Endothelial cell of umbilical vein (primary cell): ENCODE data around the gene SLC12A8. TPM values are rescaled to one million over a fixed set of nuclear protein-coding genes. Genes with fewer than 3 reads are reported as not detected.

Source experiments
- BruUV-seq: library from RNA; stranded (reverse); fragments of 400-500 nt; replicated peaks from 2 replicates; lab custom pipeline; 2021; lab: Mats Ljungman, UMichigan
- CTCF ChIA-PET: fragments of 300-600, 350-600 bp; sonication (Branson Sonifier 250); formaldehyde crosslinking; loops from one replicate; lab custom pipeline; 2021; ENCODE audit warnings: antibody characterized with exemption, inconsistent platforms; lab: Charles Lee
- POLR2A ChIA-PET: fragments of 300-600, 350-600 bp; sonication (Branson Sonifier 250); formaldehyde crosslinking; loops from one replicate; lab custom pipeline; 2021; ENCODE audit warnings: antibody characterized with exemption, inconsistent platforms; lab: Charles Lee
- DNase-seq: peaks from one replicate; pipeline ENCODE4 v3.0.0-alpha.2; 2011; ENCODE audit warnings: low read depth, low spot score
- FAIRE-seq: peaks from 2 replicates; lab custom pipeline; 2011; peaks lifted over from hg19 to GRCh38; lab: Jason Lieb, UNC
- H2AFZ ChIP-seq: 2 replicates; pipeline ENCODE4 v1.6.0; 2012; ENCODE audit warnings: low read depth, low read length, control low read depth, inconsistent platforms
- H3K27ac ChIP-seq: 2 replicates; pipeline ENCODE4 v1.5.1; 2011; ENCODE audit warnings: low read depth, mild to moderate bottlenecking, control low read depth, low read length, moderate library complexity; ENCODE audit not compliant: insufficient read depth
- H3K27me3 ChIP-seq, 2 experiments: 2 replicates each; pipeline versions ENCODE4 v1.6.0 to v1.6.1; 2011; ENCODE audit warnings: low read length in 2 of 2, mixed read lengths in 1 of 2; ENCODE audit not compliant: control insufficient read depth in 2 of 2, insufficient read depth in 2 of 2
- H3K36me3 ChIP-seq, 2 experiments: 2 replicates in 1 of 2; 3 replicates in 1 of 2; pipeline ENCODE4 v1.5.1; 2011; ENCODE audit warnings: low read length in 2 of 2, mild to moderate bottlenecking in 1 of 2, moderate library complexity in 1 of 2; ENCODE audit not compliant: control insufficient read depth in 2 of 2, insufficient read depth in 2 of 2; ENCODE audit errors: extremely low read depth in 1 of 2
- H3K4me1 ChIP-seq: 3 replicates; pipeline ENCODE4 v1.5.1; 2011; ENCODE audit warnings: mild to moderate bottlenecking, low read length; ENCODE audit not compliant: control insufficient read depth, insufficient read depth; ENCODE audit errors: extremely low read depth
- H3K4me2 ChIP-seq: 2 replicates; pipeline ENCODE4 v1.6.1; 2011; ENCODE audit warnings: low read length, control low read depth, mixed read lengths; ENCODE audit not compliant: insufficient read depth
- H3K4me3 ChIP-seq, 3 experiments: fragments of 200-600 bp in 1 of 3; sonication (generic), shearing (Covaris generic) in 1 of 3; replicated peaks in 1 of 3; 2 replicates each; pipeline ENCODE4 v1.5.1; 2011 to 2016; ENCODE audit warnings: control low read depth in 3 of 3, low read length in 3 of 3, mild to moderate bottlenecking in 2 of 3, inconsistent platforms in 1 of 3, low read depth in 1 of 3, moderate library complexity in 1 of 3; ENCODE audit not compliant: insufficient read depth in 1 of 3
- H3K79me2 ChIP-seq: 2 replicates; pipeline ENCODE4 v1.6.0; 2012; ENCODE audit warnings: low read length, inconsistent platforms; ENCODE audit not compliant: control insufficient read depth, insufficient read depth
- H3K9ac ChIP-seq: replicated peaks from 2 replicates; pipeline ENCODE3; 2011; ENCODE audit warnings: low read length, control low read depth; ENCODE audit not compliant: insufficient read depth; ENCODE audit errors: extremely low read depth
- H3K9me1 ChIP-seq: replicated peaks from 3 replicates; pipeline ENCODE4 v1.6.0; 2011; ENCODE audit warnings: mild to moderate bottlenecking, low read length; ENCODE audit not compliant: control insufficient read depth, insufficient read depth; ENCODE audit errors: extremely low read depth
- H3K9me3 ChIP-seq: replicated peaks from 2 replicates; pipeline ENCODE4 v1.5.1; 2012; ENCODE audit warnings: low read length, inconsistent platforms; ENCODE audit not compliant: control insufficient read depth, insufficient read depth
- H4K20me1 ChIP-seq: replicated peaks from 2 replicates; pipeline ENCODE3; 2011; ENCODE audit warnings: mild to moderate bottlenecking, low read length; ENCODE audit not compliant: control insufficient read depth, insufficient read depth; ENCODE audit errors: extremely low read depth
- CTCF ChIP-seq, 2 donors: IDR thresholded peaks; 1 replicate in 1 of 2; 2 replicates in 1 of 2; pipeline ENCODE4 v1.5.1; 2011; ENCODE audit warnings: low read length in 2 of 2, mild to moderate bottlenecking in 2 of 2, moderate library complexity in 2 of 2, control low read depth in 1 of 2, inconsistent platforms in 1 of 2, low read depth in 1 of 2; ENCODE audit not compliant: insufficient read depth in 1 of 2; ENCODE audit errors: extremely low read depth in 1 of 2
- EZH2 ChIP-seq: IDR thresholded peaks from 2 replicates; pipeline ENCODE4 v1.6.1; 2012; ENCODE audit warnings: borderline replicate concordance, low read depth, mild to moderate bottlenecking, moderate library complexity, low read length, inconsistent platforms; ENCODE audit not compliant: severe bottlenecking
- FOS ChIP-seq: IDR thresholded peaks from 2 replicates; pipeline ENCODE4 v1.6.1; 2011; ENCODE audit warnings: mild to moderate bottlenecking, low read length, moderate library complexity, borderline replicate concordance; ENCODE audit not compliant: insufficient read depth
- GATA2 ChIP-seq: IDR thresholded peaks from 2 replicates; pipeline ENCODE4 v1.7.0; 2011; ENCODE audit warnings: low read depth, mild to moderate bottlenecking, moderate library complexity, mixed read lengths, low read length; ENCODE audit not compliant: insufficient read length, insufficient read depth
- JUN ChIP-seq: IDR thresholded peaks from 2 replicates; pipeline ENCODE4 v1.6.1; 2011; ENCODE audit warnings: borderline replicate concordance, low read depth; ENCODE audit not compliant: insufficient read length, insufficient read depth
- MAX ChIP-seq: IDR thresholded peaks from 2 replicates; pipeline ENCODE4 v1.6.1; 2011; ENCODE audit not compliant: insufficient read depth, insufficient read length
- MYC ChIP-seq: IDR thresholded peaks from one replicate; pipeline ENCODE4 v1.6.1; 2011; ENCODE audit warnings: mild to moderate bottlenecking, low read depth, low read length
- POLR2A ChIP-seq: IDR thresholded peaks from 2 replicates; pipeline ENCODE4 v1.6.1; 2012; ENCODE audit warnings: low read depth, mild to moderate bottlenecking, control low read depth, low read length
- POLR2AphosphoS5 ChIP-seq: IDR thresholded peaks from 2 replicates; pipeline ENCODE4 v1.6.1; 2012; ENCODE audit warnings: low read depth, mild to moderate bottlenecking, control low read depth, low read length, moderate library complexity; ENCODE audit not compliant: insufficient read depth
- dilution Hi-C: fragments of 300-500 bp; cut with MboI; formaldehyde crosslinking; loops from one replicate; pipeline ENCODE4 v1.15.0; 2019; ENCODE audit warnings: low sequenced_read_pairs; ENCODE audit not compliant: extremely low pct_ligation_motif_present
- intact Hi-C: fragments of 100-400 bp; cut with micrococcal nuclease; formaldehyde crosslinking; loops from one replicate; pipeline ENCODE4 v1.10.0; 2022
- polyA plus RNA-seq, 4 experiments: library from polyadenylated mRNA; depleted of rRNA in 3 of 4; stranded (reverse) in 3 of 4; unstranded in 1 of 4; fragments of >200 nt; gene quantifications; 2 replicates each; pipeline versions ENCODE4 v1.2.1 to v1.2.3, GENCODE V29; 2011 to 2012; ENCODE audit warnings: missing spikeins in 1 of 4
- total RNA-seq: library from RNA; stranded (reverse); gene quantifications from 2 replicates; pipeline ENCODE4 v1.2.3, GENCODE V29; 2021

SLC12A8 gene
- total and polyA plus RNA-seq, 2 donors (not counting 3 experiments of a cell fraction or from before 2014, with no cell fraction given): 0.86 to 0.90 TPM

- intact Hi-C loops (no loop called here), dilution Hi-C loops (no loop called here)
- no peaks in the 10 kb centered on the region for H3K9me1 ChIP-seq
- ChIA-PET POLR2A (no interaction called here), CTCF (interaction anchor here (1.1 kb wide), 1 partner anchor 15 kb away, joined by 3 read pairs; no protein-coding TSS in a partner anchor)
- no peak overlapping the region for H3K4me3 ChIP-seq
- no peak overlapping the region for H2AFZ ChIP-seq
- no peaks in the 10 kb centered on the region for H4K20me1 ChIP-seq
- no peaks in the 10 kb centered on the region for H3K27me3 ChIP-seq
- no peak overlapping the region for H3K9ac ChIP-seq
- TF ChIP-seq EZH2: no peak
- no peak for TF ChIP-seq JUN
- no peak for TF ChIP-seq POLR2AphosphoS5
- TF ChIP-seq POLR2A: no peak
- no peak for TF ChIP-seq MYC
- TF ChIP-seq GATA2: no peak
- TF ChIP-seq MAX: no peak
- TF ChIP-seq FOS: no peak
- no peak for TF ChIP-seq CTCF (IDR thresholded peaks at IDR 0.05; ENCODE audit: extremely low read depth in 1 of 2, insufficient read depth in 1 of 2, low read depth in 1 of 2, low read length in 2 of 2)
- no peaks in the 10 kb centered on the region for H3K9me3 ChIP-seq
- FAIRE-seq (no peak), DNase-seq (no peak)
- no peak overlapping the region for H3K4me2 ChIP-seq
- no peaks in the 10 kb centered on the region for H3K36me3 ChIP-seq
- BruUV-seq: no TSS peak
- no peaks in the 10 kb centered on the region for H3K79me2 ChIP-seq
- H3K4me1 ChIP-seq: no peaks in the 10 kb centered on the region
- H3K27ac ChIP-seq: no peak overlapping the region
These were observed 77.6 kb downstream of the SLC12A8 start for GRCh38 chr3:125134952-125135351.
